H1 (cell line): ENCODE measurements around the gene MAGI3. TPM values are rescaled to one million over a fixed set of nuclear protein-coding genes. Genes with fewer than 3 reads are reported as not detected.
A peak's percentile ranks its signal among the peaks of the same experiment; 100 is the strongest.

Experiments used
- CTCF ChIA-PET: fragments of 300-600 bp; sonication (Branson Sonifier 250); formaldehyde crosslinking; loops from one replicate; lab custom pipeline; 2021; ENCODE audit not compliant: partially characterized antibody; lab: Charles Lee
- POLR2A ChIA-PET: fragments of 300-600 bp; sonication (Branson Sonifier 250); formaldehyde crosslinking; loops from one replicate; lab custom pipeline; 2021; ENCODE audit warnings: inconsistent platforms; ENCODE audit not compliant: partially characterized antibody; lab: Charles Lee
- DNase-seq, 2 experiments: peaks; one replicate each; pipeline versions ENCODE4 v3.0.0 to v3.0.0-alpha.2; 2010 to 2022; ENCODE audit warnings: low spot score in 2 of 2, low read depth in 1 of 2, mixed read lengths in 1 of 2
- FAIRE-seq: peaks from 2 replicates; lab custom pipeline; 2011; peaks lifted over from hg19 to GRCh38; lab: Jason Lieb, UNC
- H2AFZ ChIP-seq: 2 replicates; pipeline ENCODE4 v1.8.1; 2012; ENCODE audit warnings: low read length, inconsistent platforms
- H2AK5ac ChIP-seq: 2 replicates; pipeline ENCODE4 v1.6.1; 2013; ENCODE audit warnings: low read depth, low read length
- H2BK120ac ChIP-seq: replicated peaks from 2 replicates; pipeline ENCODE3; 2013; ENCODE audit warnings: low read depth, low read length, inconsistent platforms
- H2BK12ac ChIP-seq: 2 replicates; pipeline ENCODE4 v1.6.1; 2013; ENCODE audit warnings: low read depth, low read length
- H2BK15ac ChIP-seq: 2 replicates; pipeline ENCODE4 v1.6.1; 2013; ENCODE audit warnings: low read length
- H2BK20ac ChIP-seq: 2 replicates; pipeline ENCODE4 v1.6.1; 2013; ENCODE audit warnings: low read length
- H2BK5ac ChIP-seq: 2 replicates; pipeline ENCODE4 v1.6.1; 2013; ENCODE audit warnings: low read depth, low read length
- H3K14ac ChIP-seq: 2 replicates; pipeline ENCODE4 v1.6.1; 2013; ENCODE audit warnings: inconsistent platforms; ENCODE audit not compliant: insufficient read length
- H3K18ac ChIP-seq: 2 replicates; pipeline ENCODE4 v1.6.1; 2013; ENCODE audit warnings: low read length; ENCODE audit errors: extremely low read depth
- H3K23ac ChIP-seq: 2 replicates; pipeline ENCODE4 v1.6.1; 2013; ENCODE audit warnings: inconsistent platforms; ENCODE audit not compliant: insufficient read length
- H3K23me2 ChIP-seq: 2 replicates; pipeline ENCODE4 v1.6.1; 2013; ENCODE audit warnings: low read depth, low read length
- H3K27ac ChIP-seq: 2 replicates; pipeline ENCODE4 v1.6.1; 2011; ENCODE audit warnings: low read depth, low read length, inconsistent platforms
- H3K27me3 ChIP-seq, 4 experiments: replicated peaks in 1 of 4; 1 replicate in 1 of 4; 2 replicates in 3 of 4; pipeline versions ENCODE4 v1.6.1 to v1.8.1; 2011 to 2013; ENCODE audit warnings: low read length in 3 of 4, mild to moderate bottlenecking in 3 of 4, inconsistent platforms in 2 of 4, mixed read lengths in 2 of 4, moderate library complexity in 1 of 4; ENCODE audit not compliant: control insufficient read depth in 3 of 4, insufficient read depth in 3 of 4; ENCODE audit errors: extremely low read depth in 1 of 4
- H3K36me3 ChIP-seq, 4 experiments: 2 replicates each; pipeline versions ENCODE4 v1.6.1 to v1.8.1; 2011 to 2013; ENCODE audit warnings: mild to moderate bottlenecking in 4 of 4, low read length in 3 of 4, moderate library complexity in 2 of 4, control low read depth in 1 of 4, inconsistent platforms in 1 of 4; ENCODE audit not compliant: insufficient read depth in 4 of 4, control insufficient read depth in 2 of 4
- H3K4ac ChIP-seq: replicated peaks from 2 replicates; pipeline ENCODE3; 2013; ENCODE audit warnings: low read length, low read depth, mixed read lengths, inconsistent platforms; ENCODE audit not compliant: insufficient read length
- H3K4me1 ChIP-seq, 4 experiments: replicated peaks in 1 of 4; 1 replicate in 1 of 4; 2 replicates in 3 of 4; pipeline versions ENCODE4 v1.6.1 to v1.8.1; 2011 to 2013; ENCODE audit warnings: low read length in 3 of 4, inconsistent platforms in 2 of 4, mixed read lengths in 1 of 4; ENCODE audit not compliant: insufficient read depth in 4 of 4, control insufficient read depth in 3 of 4
- H3K4me2 ChIP-seq, 2 experiments: 2 replicates each; pipeline versions ENCODE4 v1.6.1 to v1.8.1; 2011 to 2013; ENCODE audit warnings: low read depth in 2 of 2, low read length in 2 of 2, control low read depth in 1 of 2, inconsistent platforms in 1 of 2, mild to moderate bottlenecking in 1 of 2; ENCODE audit not compliant: insufficient read depth in 1 of 2
- H3K4me3 ChIP-seq, 4 experiments: fragments of 200-600, 300-600 bp in 1 of 4; sonication (generic), shearing (Covaris generic), sonication (Bioruptor Twin) in 1 of 4; 2 replicates each; pipeline versions ENCODE4 v1.5.1 to v1.8.1; 2011 to 2016; ENCODE audit warnings: low read length in 4 of 4, low read depth in 3 of 4, control low read depth in 2 of 4, inconsistent platforms in 2 of 4, mild to moderate bottlenecking in 2 of 4, mixed read lengths in 1 of 4, moderate library complexity in 1 of 4; ENCODE audit not compliant: insufficient read depth in 2 of 4; ENCODE audit errors: extremely low read depth in 1 of 4
- H3K56ac ChIP-seq: replicated peaks from 2 replicates; pipeline ENCODE3; 2013; ENCODE audit warnings: low read depth, mild to moderate bottlenecking, mixed read lengths, low read length, inconsistent platforms; ENCODE audit not compliant: insufficient read length
- H3K79me1 ChIP-seq: 2 replicates; pipeline ENCODE4 v1.6.1; 2013; ENCODE audit warnings: low read depth, low read length, control low read depth
- H3K79me2 ChIP-seq, 2 experiments: 2 replicates each; pipeline versions ENCODE4 v1.6.1 to v1.8.1; 2012 to 2013; ENCODE audit warnings: low read length in 2 of 2, mild to moderate bottlenecking in 2 of 2, inconsistent platforms in 1 of 2; ENCODE audit not compliant: insufficient read depth in 2 of 2, control insufficient read depth in 1 of 2
- H3K9ac ChIP-seq, 4 experiments: replicated peaks in 1 of 4; 1 replicate in 1 of 4; 2 replicates in 3 of 4; pipeline versions ENCODE4 v1.6.1 to v1.8.1; 2011 to 2013; ENCODE audit warnings: low read depth in 3 of 4, low read length in 3 of 4, control low read depth in 2 of 4, mild to moderate bottlenecking in 2 of 4, moderate library complexity in 2 of 4, inconsistent platforms in 1 of 4; ENCODE audit errors: extremely low read depth in 1 of 4
- H3K9me3 ChIP-seq, 2 experiments: 2 replicates each; pipeline versions ENCODE4 v1.6.1 to v1.8.1; 2012 to 2013; ENCODE audit warnings: mild to moderate bottlenecking in 2 of 2, moderate library complexity in 2 of 2, control low read depth in 1 of 2, inconsistent platforms in 1 of 2, low read depth in 1 of 2, low read length in 1 of 2, mixed read lengths in 1 of 2; ENCODE audit not compliant: insufficient read depth in 2 of 2
- H4K20me1 ChIP-seq, 2 experiments: replicated peaks in 1 of 2; 2 replicates each; pipeline versions ENCODE3 to v1.8.1; 2011 to 2013; ENCODE audit warnings: inconsistent platforms in 2 of 2, low read length in 2 of 2, mild to moderate bottlenecking in 1 of 2; ENCODE audit not compliant: insufficient read depth in 2 of 2, control insufficient read depth in 1 of 2
- H4K5ac ChIP-seq: 2 replicates; pipeline ENCODE4 v1.6.1; 2013; ENCODE audit warnings: low read length, low read depth, mixed read lengths, inconsistent platforms; ENCODE audit not compliant: insufficient read length
- H4K8ac ChIP-seq: 2 replicates; pipeline ENCODE4 v1.8.0; 2013; ENCODE audit warnings: mild to moderate bottlenecking, moderate library complexity, low read length, inconsistent platforms; ENCODE audit not compliant: insufficient read depth; ENCODE audit errors: extremely low read depth
- H4K91ac ChIP-seq: replicated peaks from 2 replicates; pipeline ENCODE3; 2013; ENCODE audit warnings: low read length, mixed read lengths, inconsistent platforms; ENCODE audit not compliant: insufficient read length
- CHD2 ChIP-seq: IDR thresholded peaks from 2 replicates; pipeline ENCODE4 v1.6.1; 2012; ENCODE audit warnings: low read length, improper control_type of control experiment
- CREB1 ChIP-seq: IDR thresholded peaks from 2 replicates; pipeline ENCODE4 v1.6.1; 2012; ENCODE audit warnings: inconsistent platforms
- CTBP2 ChIP-seq: IDR thresholded peaks from 2 replicates; pipeline ENCODE4 v1.7.0; 2011; ENCODE audit warnings: borderline replicate concordance, mild to moderate bottlenecking, moderate library complexity, mixed read lengths, low read length; ENCODE audit not compliant: insufficient read depth, insufficient read length
- E2F6 ChIP-seq: IDR thresholded peaks from 2 replicates; pipeline ENCODE4 v1.6.1; 2012; ENCODE audit warnings: inconsistent platforms
- FOSL1 ChIP-seq: IDR thresholded peaks from 2 replicates; pipeline ENCODE4 v1.6.1; 2011; ENCODE audit warnings: mild to moderate bottlenecking, low read depth, low read length, moderate library complexity; ENCODE audit not compliant: insufficient read depth
- GABPA ChIP-seq: IDR thresholded peaks from 2 replicates; pipeline ENCODE4 v1.6.1; 2011; ENCODE audit warnings: mild to moderate bottlenecking, low read length, moderate library complexity, borderline replicate concordance; ENCODE audit not compliant: insufficient read depth
- KDM1A ChIP-seq: fragments of 200-600, 300-600 bp; sonication (generic); IDR thresholded peaks from 2 replicates; pipeline ENCODE4 v1.7.1; 2016; ENCODE audit warnings: mild to moderate bottlenecking, low read length, borderline replicate concordance
- PHF8 ChIP-seq: fragments of 200-600 bp; sonication (generic); conservative IDR thresholded peaks from 2 replicates; pipeline ENCODE4 v1.7.1; 2012; ENCODE audit warnings: low read depth, mild to moderate bottlenecking, inconsistent platforms, low read length, moderate library complexity
- SIX5 ChIP-seq: IDR thresholded peaks from 2 replicates; pipeline ENCODE4 v1.6.1; 2011; ENCODE audit warnings: mild to moderate bottlenecking, low read depth, low read length
- SRF ChIP-seq: IDR thresholded peaks from 2 replicates; pipeline ENCODE4 v1.6.1; 2011; ENCODE audit warnings: mild to moderate bottlenecking, low read depth, low read length, moderate library complexity
- TAF7 ChIP-seq: optimal IDR thresholded peaks from 2 replicates; pipeline ENCODE3; 2011; ENCODE audit warnings: low read depth, mild to moderate bottlenecking, inconsistent platforms, low read length, moderate library complexity, borderline replicate concordance
- TCF12 ChIP-seq: IDR thresholded peaks from 2 replicates; pipeline ENCODE4 v1.6.1; 2011; ENCODE audit warnings: low read depth, mild to moderate bottlenecking, low read length
- TEAD4 ChIP-seq: IDR thresholded peaks from 2 replicates; pipeline ENCODE4 v1.6.1; 2012; ENCODE audit warnings: low read depth, low read length, inconsistent platforms, mixed read lengths
- YY1 ChIP-seq: IDR thresholded peaks from 2 replicates; pipeline ENCODE4 v1.6.1; 2011; ENCODE audit warnings: low read depth, mild to moderate bottlenecking, low read length
- polyA plus RNA-seq, 7 experiments: library from polyadenylated mRNA; depleted of rRNA in 3 of 7; stranded (reverse) in 5 of 7; unstranded in 2 of 7; fragments of >200 nt in 5 of 7; fragments of 200-250 nt in 2 of 7; gene quantifications; 1 replicate in 5 of 7; 2 replicates in 1 of 7; 4 replicates in 1 of 7; pipeline versions ENCODE4 v1.2.1 to v1.2.3, GENCODE V29; 2011 to 2013; ENCODE audit warnings: missing spikeins in 2 of 7, mixed read lengths in 2 of 7
- total RNA-seq: library from RNA; stranded (reverse); fragmentation: NEBNext Ultra II Directional; extraction: Animal tissue kit (Norgen Biotek cat#: 25700); gene quantifications from 2 replicates; pipeline ENCODE4 v1.2.1, GENCODE V29; 2021

The MAGI3 gene
- total and polyA plus RNA-seq, 2 of the 8 experiments (the other 6 are each of a cell fraction or from before 2014, with no cell fraction given), result 2.3 to 7.8 TPM

GRCh38 chr1:113615425-113615824 is 225.1 kb downstream of the MAGI3 start:
- H3K36me3 ChIP-seq, result no peaks in the 10 kb centered on the region
- no peak overlapping the region for H2AFZ ChIP-seq
- no peak overlapping the region for H2BK120ac ChIP-seq
- H3K79me2 ChIP-seq, result no peaks in the 10 kb centered on the region
- H2BK5ac ChIP-seq, result no peak overlapping the region
- no peaks in the 10 kb centered on the region for H3K79me1 ChIP-seq
- H3K14ac ChIP-seq, result no peak overlapping the region
- H3K4me1 ChIP-seq, result peaks cover 0 to 4% (median 0%) of the 10 kb centered on the region in 4 experiments; a peak in 1 of 7 replicates
- H3K4me2 ChIP-seq, result no peak overlapping the region
- H3K23ac ChIP-seq, result no peak overlapping the region
- H3K4ac ChIP-seq, result no peak overlapping the region
- H4K91ac ChIP-seq, result no peak overlapping the region
- ChIA-PET POLR2A (no interaction called here), CTCF (interaction anchor here (0.7 to 1.4 kb wide), 2 partner anchors 161 to 235 kb away, joined by 3 read pairs; no protein-coding TSS in a partner anchor)
- H3K23me2 ChIP-seq, result no peaks in the 10 kb centered on the region
- TF ChIP-seq CREB1 (no peak), YY1 (no peak), CHD2 (no peak), GABPA (no peak), SRF (no peak), CTBP2 (no peak), E2F6 (no peak), TAF7 (no peak), PHF8 (no peak), TEAD4 (no peak), FOSL1 (no peak), KDM1A (no peak), SIX5 (no peak), TCF12 (no peak)
- H2AK5ac ChIP-seq, result no peak overlapping the region
- H3K9ac ChIP-seq, result peak overlapping the region in 1 of 4 experiments; percentile 34; a peak in 1 of 7 replicates
- H4K20me1 ChIP-seq, result no peaks in the 10 kb centered on the region
- no peak overlapping the region for H2BK15ac ChIP-seq
- no peaks in the 10 kb centered on the region for H3K9me3 ChIP-seq
- H3K56ac ChIP-seq, result no peak overlapping the region
- no peak overlapping the region for H3K4me3 ChIP-seq
- FAIRE-seq, result no peak
- H2BK20ac ChIP-seq, result no peak overlapping the region
- no peak for DNase-seq
- H3K27ac ChIP-seq, result no peak overlapping the region
- H4K8ac ChIP-seq, result no peak overlapping the region
- H2BK12ac ChIP-seq, result no peak overlapping the region
- H3K18ac ChIP-seq, result no peak overlapping the region
- no peaks in the 10 kb centered on the region for H3K27me3 ChIP-seq
- no peak overlapping the region for H4K5ac ChIP-seq
